HG02870 (cell line): Measurements from ENCODE around the gene LZTR1.
"Not testable (repeated sequence)": the region's sequence is repeated elsewhere in the genome, so short reads cannot be mapped to it uniquely, and the experiment has no call there.

Source experiments
- ATAC-seq: cut with Tn5 transposase; IDR thresholded peaks from one replicate; pipeline ENCODE4 v1.9.1; 2021; ENCODE audit warnings: mild to moderate bottlenecking, moderate library complexity; ENCODE audit not compliant: unreplicated experiment

Gene LZTR1

GRCh38 chr22:20981787-20982562 lies at the start of gene LZTR1:
Gene LZTR1, plus strand, starts transcription at chr22:20982297. Its CDS starts 75 bp downstream, at chr22:20982372.
- peak; percentile 70 for ATAC-seq

GRCh38 chr22:20933910-20934309 lies 48.2 kb upstream of the LZTR1 start:
- no peak for ATAC-seq

GRCh38 chr22:20935049-20935448 lies 47.0 kb upstream of the LZTR1 start:
- not testable (repeated sequence) for ATAC-seq

- ATAC-seq: not testable (repeated sequence)
These were observed 46.1 kb upstream of the LZTR1 start for GRCh38 chr22:20935780-20936539.

GRCh38 chr22:20937031-20937793 lies 44.9 kb upstream of the LZTR1 start:
- ATAC-seq: no peak

- ATAC-seq: no peak
These were observed 44.1 kb upstream of the LZTR1 start for GRCh38 chr22:20937794-20938671.

- ATAC-seq: not testable (repeated sequence)
These were observed 42.5 kb upstream of the LZTR1 start for GRCh38 chr22:20939457-20940185.

GRCh38 chr22:20940186-20940651 lies 41.9 kb upstream of the LZTR1 start:
- no peak for ATAC-seq

- no peak for ATAC-seq
These were observed 41.2 kb upstream of the LZTR1 start for GRCh38 chr22:20940904-20941385.

GRCh38 chr22:20942203-20942902 lies 39.7 kb upstream of the LZTR1 start:
- ATAC-seq: not testable (repeated sequence)

- no peak for ATAC-seq
These were observed 38.8 kb upstream of the LZTR1 start for GRCh38 chr22:20943104-20943933.

GRCh38 chr22:20944042-20944441 lies 38.1 kb upstream of the LZTR1 start:
- ATAC-seq: no peak

GRCh38 chr22:20945578-20945934 lies 36.5 kb upstream of the LZTR1 start:
- ATAC-seq: no peak

- ATAC-seq: no peak
These were observed 35.8 kb upstream of the LZTR1 start for GRCh38 chr22:20946080-20946986.

GRCh38 chr22:20946991-20947390 lies 35.1 kb upstream of the LZTR1 start:
- no peak for ATAC-seq

GRCh38 chr22:20948450-20948849 lies 33.6 kb upstream of the LZTR1 start:
- ATAC-seq: no peak

GRCh38 chr22:20948989-20949388 lies 33.1 kb upstream of the LZTR1 start:
- ATAC-seq: no peak
